Liver (tissue), 9 donors: ENCODE measurements around the gene TPBGL. TPM values are rescaled to one million over a fixed set of nuclear protein-coding genes. Genes with fewer than 3 reads are reported as not detected.

Experiments used
- DNase-seq: peaks from one replicate; pipeline ENCODE4 v3.0.0-alpha.2; 2017; ENCODE audit warnings: low spot score
- H3K27ac ChIP-seq, 2 donors: one replicate each; pipeline ENCODE4 v1.7.0; 2013; ENCODE audit warnings: inconsistent platforms in 2 of 2, low read length in 2 of 2, control low read depth in 1 of 2, low read depth in 1 of 2, mild to moderate bottlenecking in 1 of 2
- H3K27me3 ChIP-seq, 4 donors: one replicate each; pipeline versions ENCODE4 v1.6.1 to v1.7.0; 2013; ENCODE audit warnings: low read length in 3 of 4, inconsistent platforms in 1 of 4, mild to moderate bottlenecking in 1 of 4, moderate library complexity in 1 of 4; ENCODE audit not compliant: control insufficient read depth in 4 of 4, insufficient read depth in 4 of 4
- H3K36me3 ChIP-seq, 4 donors: one replicate each; pipeline versions ENCODE4 v1.6.1 to v1.7.0; 2013; ENCODE audit warnings: low read length in 3 of 4, mild to moderate bottlenecking in 3 of 4, low read depth in 1 of 4, moderate library complexity in 1 of 4; ENCODE audit not compliant: control insufficient read depth in 4 of 4, insufficient read depth in 3 of 4
- H3K4me1 ChIP-seq, 4 donors: one replicate each; pipeline versions ENCODE4 v1.6.1 to v1.7.0; 2013; ENCODE audit warnings: low read length in 3 of 4, mild to moderate bottlenecking in 3 of 4, moderate library complexity in 1 of 4; ENCODE audit not compliant: control insufficient read depth in 4 of 4, insufficient read depth in 4 of 4
- H3K4me3 ChIP-seq, 3 donors: one replicate each; pipeline versions ENCODE4 v1.6.1 to v1.7.0; 2013; ENCODE audit warnings: low read length in 3 of 3, control low read depth in 1 of 3, low read depth in 1 of 3, mild to moderate bottlenecking in 1 of 3
- H3K9ac ChIP-seq, 2 donors: one replicate each; pipeline ENCODE4 v1.7.0; 2013; ENCODE audit warnings: low read length in 2 of 2, mild to moderate bottlenecking in 2 of 2, moderate library complexity in 2 of 2, control low read depth in 1 of 2, low read depth in 1 of 2
- H3K9me3 ChIP-seq, 4 donors: one replicate each; pipeline versions ENCODE4 v1.6.1 to v1.7.0; 2013; ENCODE audit warnings: low read length in 3 of 4; ENCODE audit not compliant: control insufficient read depth in 4 of 4
- ATF3 ChIP-seq: IDR thresholded peaks from 2 replicates; pipeline ENCODE4 v1.6.1; 2016; ENCODE audit warnings: antibody characterized with exemption
- CTCF ChIP-seq: fragments of 150-350 bp; IDR thresholded peaks from 2 replicates; pipeline ENCODE4 v1.5.1; 2017; ENCODE audit warnings: improper control_type of control experiment, low read depth, low read length; ENCODE audit not compliant: missing input control
- EGR1 ChIP-seq, 2 donors: IDR thresholded peaks; 2 replicates each; pipeline ENCODE4 v1.6.1; 2016 to 2018; ENCODE audit warnings: antibody characterized with exemption in 2 of 2, low read depth in 2 of 2
- FOXA1 ChIP-seq: IDR thresholded peaks from 2 replicates; pipeline ENCODE4 v1.6.1; 2016; ENCODE audit warnings: antibody characterized with exemption
- FOXA2 ChIP-seq: IDR thresholded peaks from 2 replicates; pipeline ENCODE4 v1.6.1; 2016; ENCODE audit warnings: antibody characterized with exemption
- GABPA ChIP-seq, 2 donors: IDR thresholded peaks in 1 of 2; conservative IDR thresholded peaks in 1 of 2; 2 replicates each; pipeline ENCODE4 v1.6.1; 2016; ENCODE audit warnings: antibody characterized with exemption in 2 of 2, mild to moderate bottlenecking in 1 of 2, moderate library complexity in 1 of 2
- HNF4A ChIP-seq, 2 donors: conservative IDR thresholded peaks; 2 replicates each; pipeline ENCODE4 v1.6.1; 2016; ENCODE audit warnings: antibody characterized with exemption in 2 of 2, mild to moderate bottlenecking in 2 of 2
- HNF4G ChIP-seq: IDR thresholded peaks from 2 replicates; pipeline ENCODE4 v1.6.1; 2016; ENCODE audit warnings: antibody characterized with exemption
- JUND ChIP-seq, 2 donors: IDR thresholded peaks; 2 replicates each; pipeline ENCODE4 v1.6.1; 2016; ENCODE audit warnings: antibody characterized with exemption in 2 of 2
- NR2F2 ChIP-seq: IDR thresholded peaks from 2 replicates; pipeline ENCODE4 v1.6.1; 2016; ENCODE audit warnings: antibody characterized with exemption
- RAD21 ChIP-seq, 2 donors: IDR thresholded peaks; 2 replicates each; pipeline ENCODE4 v1.6.1; 2016; ENCODE audit warnings: antibody characterized with exemption in 2 of 2, mild to moderate bottlenecking in 2 of 2
- REST ChIP-seq: IDR thresholded peaks from 2 replicates; pipeline ENCODE4 v1.6.1; 2016; ENCODE audit warnings: antibody characterized with exemption, mild to moderate bottlenecking
- RXRA ChIP-seq, 2 donors: IDR thresholded peaks; 2 replicates each; pipeline ENCODE4 v1.6.1; 2017 to 2018; ENCODE audit warnings: antibody characterized with exemption in 2 of 2, mild to moderate bottlenecking in 1 of 2
- SP1 ChIP-seq: IDR thresholded peaks from 2 replicates; pipeline ENCODE4 v1.6.1; 2018; ENCODE audit warnings: antibody characterized with exemption, mild to moderate bottlenecking
- TAF1 ChIP-seq: conservative IDR thresholded peaks from 2 replicates; pipeline ENCODE4 v1.6.1; 2016; ENCODE audit warnings: antibody characterized with exemption, mild to moderate bottlenecking
- YY1 ChIP-seq: IDR thresholded peaks from 2 replicates; pipeline ENCODE4 v1.6.1; 2016; ENCODE audit warnings: antibody characterized with exemption, mild to moderate bottlenecking
- WGBS: extraction: QIAGEN DNeasy Blood & Tissue Kit; methylation state at CpG from one replicate; pipeline ENCODE4 v1.1.7; 2013; 5-methylcytosine and 5-hydroxymethylcytosine counted together
- polyA plus RNA-seq, 2 donors: library from polyadenylated mRNA; stranded (reverse) in 1 of 2; unstranded in 1 of 2; fragments of 200-250 nt in 1 of 2; fragments of >200 nt in 1 of 2; fragmentation: Nextera tagmentation in 1 of 2; extraction: Ambion mirVana in 1 of 2; gene quantifications; one replicate each; pipeline versions ENCODE4 v1.2.1 to v1.2.3, GENCODE V29; 2013 to 2015
- total RNA-seq, 2 donors: library from RNA; depleted of rRNA; stranded (reverse); fragments of >200 nt; gene quantifications; one replicate each; pipeline ENCODE4 v1.2.3, GENCODE V29; 2014
- TF ChIP-seq, protein P1 (sequence below): IDR thresholded peaks from 2 replicates; pipeline ENCODE4 v1.6.1; 2016; ENCODE audit warnings: antibody characterized with exemption
- TF ChIP-seq, protein P2 (sequence below): IDR thresholded peaks from 2 replicates; pipeline ENCODE4 v1.6.1; 2016; ENCODE audit warnings: antibody characterized with exemption
- donor health status: healthy.
- donor health status: healthy.
- donor health status: healthy.
- donor health status: healthy.
- donor health status: healthy.

TPBGL gene
- total and polyA plus RNA-seq, 4 donors: 0.05 TPM; not detected in 3

DNA sequence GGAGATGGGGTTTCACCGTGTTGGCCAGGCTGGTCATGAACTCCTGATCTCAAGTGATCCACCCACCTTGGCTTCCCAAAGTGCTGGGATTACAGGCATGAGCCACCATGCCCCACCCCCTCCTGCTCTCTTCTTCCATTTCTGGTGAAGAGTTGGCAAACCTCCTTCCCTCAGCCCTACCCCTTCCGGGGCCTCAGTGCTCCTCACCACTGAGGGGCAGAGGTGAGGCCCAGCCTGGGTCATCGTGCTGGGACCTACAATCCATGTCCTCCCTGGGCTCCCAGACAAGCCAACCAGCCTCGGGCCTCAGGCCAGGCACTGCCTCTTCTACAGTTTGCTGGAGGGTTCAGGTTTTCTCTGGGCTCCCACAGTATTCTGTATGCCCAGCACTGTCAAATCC, 14.8 kb upstream of the TPBGL start:
- no peaks in the 10 kb centered on the region for H3K36me3 ChIP-seq
- no peak for DNase-seq
- H3K4me1 ChIP-seq: no peaks in the 10 kb centered on the region
- WGBS: 70% methylated on average over 4 of the region's 4 CpGs
- H3K27me3 ChIP-seq: no peaks in the 10 kb centered on the region
- H3K9ac ChIP-seq: no peak overlapping the region
- TF ChIP-seq GABPA (IDR thresholded peaks at IDR 0.05 in 1 of 2, conservative IDR thresholded peaks at IDR 0.05 in 1 of 2) (no peak), TAF1 (no peak), FOXA2 (no peak), RXRA (IDR thresholded peaks at IDR 0.05) (no peak)
- TF ChIP-seq, protein P1, sequence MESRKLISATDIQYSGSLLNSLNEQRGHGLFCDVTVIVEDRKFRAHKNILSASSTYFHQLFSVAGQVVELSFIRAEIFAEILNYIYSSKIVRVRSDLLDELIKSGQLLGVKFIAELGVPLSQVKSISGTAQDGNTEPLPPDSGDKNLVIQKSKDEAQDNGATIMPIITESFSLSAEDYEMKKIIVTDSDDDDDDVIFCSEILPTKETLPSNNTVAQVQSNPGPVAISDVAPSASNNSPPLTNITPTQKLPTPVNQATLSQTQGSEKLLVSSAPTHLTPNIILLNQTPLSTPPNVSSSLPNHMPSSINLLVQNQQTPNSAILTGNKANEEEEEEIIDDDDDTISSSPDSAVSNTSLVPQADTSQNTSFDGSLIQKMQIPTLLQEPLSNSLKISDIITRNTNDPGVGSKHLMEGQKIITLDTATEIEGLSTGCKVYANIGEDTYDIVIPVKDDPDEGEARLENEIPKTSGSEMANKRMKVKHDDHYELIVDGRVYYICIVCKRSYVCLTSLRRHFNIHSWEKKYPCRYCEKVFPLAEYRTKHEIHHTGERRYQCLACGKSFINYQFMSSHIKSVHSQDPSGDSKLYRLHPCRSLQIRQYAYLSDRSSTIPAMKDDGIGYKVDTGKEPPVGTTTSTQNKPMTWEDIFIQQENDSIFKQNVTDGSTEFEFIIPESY: no peak
- H3K27ac ChIP-seq: no peak overlapping the region
- no peak overlapping the region for H3K4me3 ChIP-seq
- H3K9me3 ChIP-seq: no peaks in the 10 kb centered on the region

DNA sequence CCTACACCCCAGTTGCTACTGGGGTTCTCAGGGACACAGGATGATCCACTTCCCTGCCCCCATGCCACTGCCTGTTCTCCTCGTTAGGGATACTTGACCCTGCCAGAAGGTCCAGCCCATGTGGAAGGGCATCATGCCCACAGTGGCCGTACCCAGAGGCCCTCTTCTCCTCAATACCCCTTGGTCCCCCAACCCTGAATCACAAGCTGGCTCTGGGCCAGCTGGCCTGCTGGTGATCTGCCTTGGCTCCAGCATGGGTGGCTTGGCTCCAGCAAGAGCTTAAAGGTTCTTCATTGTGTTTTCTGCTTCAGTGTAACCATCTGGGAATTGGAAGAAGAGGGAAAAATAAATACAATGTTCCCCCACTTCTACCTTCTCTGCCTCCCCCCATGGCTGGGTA, 11.1 kb upstream of the TPBGL start:
- no peak overlapping the region for H3K9ac ChIP-seq
- H3K9me3 ChIP-seq: no peaks in the 10 kb centered on the region
- H3K4me1 ChIP-seq: no peaks in the 10 kb centered on the region
- WGBS: 87% methylated on average over 2 of the region's 2 CpGs
- no peak for DNase-seq
- no peak overlapping the region for H3K27ac ChIP-seq
- no peak overlapping the region for H3K4me3 ChIP-seq
- TF ChIP-seq NR2F2: no peak
- TF ChIP-seq HNF4A (conservative IDR thresholded peaks at IDR 0.05): no peak
- no peak for TF ChIP-seq JUND (IDR thresholded peaks at IDR 0.05)
- no peak for TF ChIP-seq ATF3
- H3K36me3 ChIP-seq: no peaks in the 10 kb centered on the region
- H3K27me3 ChIP-seq: no peaks in the 10 kb centered on the region

DNA sequence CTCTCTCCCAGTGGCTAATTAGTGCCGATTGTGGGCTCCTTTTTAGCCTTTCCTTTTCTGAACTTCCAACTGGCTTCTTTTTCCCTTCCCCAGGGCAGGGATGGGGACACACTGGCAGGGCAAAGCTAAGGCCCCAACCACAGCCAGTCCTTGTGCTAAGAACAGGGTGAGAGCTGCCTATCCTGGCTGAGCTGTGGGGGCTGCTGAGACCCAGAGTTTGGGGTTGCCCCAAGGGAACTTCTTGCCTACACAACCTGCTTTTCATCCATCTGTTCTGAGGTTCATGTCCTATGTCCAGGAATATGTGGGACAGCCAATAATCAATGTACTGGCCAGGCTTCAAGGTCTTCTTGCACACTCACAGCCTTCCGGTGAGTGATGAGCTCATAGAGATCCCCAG, 10.0 kb upstream of the TPBGL start:
- no peak for DNase-seq
- Histone ChIP-seq H3K36me3 (no peaks in the 10 kb centered on the region), H3K27ac (no peak overlapping the region), H3K4me1 (no peaks in the 10 kb centered on the region), H3K9ac (no peak overlapping the region), H3K4me3 (no peak overlapping the region), H3K9me3 (no peaks in the 10 kb centered on the region), H3K27me3 (no peaks in the 10 kb centered on the region)
- 73% methylated on average over 2 of the region's 2 CpGs for WGBS
- TF ChIP-seq EGR1 (IDR thresholded peaks at IDR 0.05; ENCODE audit: low read depth in 2 of 2): no peak
- no peak for TF ChIP-seq GABPA (IDR thresholded peaks at IDR 0.05 in 1 of 2, conservative IDR thresholded peaks at IDR 0.05 in 1 of 2)
- no peak for TF ChIP-seq TAF1
- no peak for TF ChIP-seq ATF3
- TF ChIP-seq RAD21 (IDR thresholded peaks at IDR 0.05): no peak
- TF ChIP-seq FOXA1: no peak
- TF ChIP-seq RXRA (IDR thresholded peaks at IDR 0.05): no peak
- no peak for TF ChIP-seq SP1
- no peak for TF ChIP-seq NR2F2
- TF ChIP-seq YY1: no peak
- no peak for TF ChIP-seq CTCF
- no peak for TF ChIP-seq REST
- TF ChIP-seq HNF4G: no peak
- TF ChIP-seq, protein P2, sequence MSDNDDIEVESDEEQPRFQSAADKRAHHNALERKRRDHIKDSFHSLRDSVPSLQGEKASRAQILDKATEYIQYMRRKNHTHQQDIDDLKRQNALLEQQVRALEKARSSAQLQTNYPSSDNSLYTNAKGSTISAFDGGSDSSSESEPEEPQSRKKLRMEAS: no peak
- TF ChIP-seq JUND (IDR thresholded peaks at IDR 0.05): no peak
- TF ChIP-seq FOXA2: no peak
